Measurements from ENCODE around the gene NRGN. TPM values are rescaled to one million over a fixed set of nuclear protein-coding genes. Genes with fewer than 3 reads are reported as not detected.

Gene NRGN
- total and polyA plus RNA-seq, 10 donors, result 12.7 to 61.2 (median 33.9) TPM

GRCh38 chr11:124762105-124762623 lies 22.4 kb downstream of the NRGN start, which contains the start of gene ESAM:
TSS of gene ESAM (minus strand) at chr11:124762290. CDS start at chr11:124762154, 136 bp downstream.
- peak; percentile 92 for DNase-seq

GRCh38 chr11:124762624-124763155 lies 22.9 kb downstream of the NRGN start:
- peak; percentile 84 for DNase-seq
- H3K27me3 ChIP-seq (replicated peaks in 1 of 7), result peaks cover 0 to 54% (median 34%) of the 10 kb centered on the region in 7 donors
- H3K9me3 ChIP-seq, result no peaks in the 10 kb centered on the region
- intact Hi-C loops (cut with DNase I; ENCODE audit: low total_unique reads), result loop anchor here (5.0 kb wide), 1 partner anchor 90 kb away; the partner anchor contains the start of genes SIAE and SPA17
- H3K36me3 ChIP-seq, result peaks cover 0 to 23% (median 9%) of the 10 kb centered on the region in 6 donors
- peak overlapping the region; percentile 48 to 81 (median 62) for H3K4me3 ChIP-seq
- H3K4me1 ChIP-seq, result peaks cover 32 to 63% (median 58%) of the 10 kb centered on the region in 6 donors
- TF ChIP-seq POLR2A (IDR thresholded peaks at IDR 0.05) (no peak), POLR2AphosphoS5 (IDR thresholded peaks at IDR 0.05) (peak in 1 of 3 donors; percentile 28)
- WGBS, 5 donors, result 0 to 1% (median 0%) methylated on average over 13 to 45 of the region's 45 CpGs
- H3K27ac ChIP-seq, result peak overlapping the region in 6 of 8 donors; percentile 26 to 83 (median 76)

More at GRCh38 chr11:124762105-124762623, 22.4 kb downstream of the NRGN start, which contains the start of gene ESAM:
- intact Hi-C loops (cut with DNase I; ENCODE audit: low total_unique reads), result loop anchor here (5.0 kb wide), 1 partner anchor 90 kb away; the partner anchor contains the start of genes SIAE and SPA17
- H3K4me3 ChIP-seq, result peak within 1 kb of the TSS; percentile 48 to 81 (median 62)
- peaks cover 0 to 17% (median 4%) of the 10 kb centered on the region in 6 donors for H3K36me3 ChIP-seq
- TF ChIP-seq CTCF (IDR thresholded peaks at IDR 0.05 in 8 of 11, conservative IDR thresholded peaks at IDR 0.05 in 3 of 11) (no peak), POLR2AphosphoS5 (IDR thresholded peaks at IDR 0.05) (peak; percentile 90 to 91 (median 90))
- peak within 1 kb of the TSS; percentile 46 to 83 (median 73) for H3K27ac ChIP-seq
- no peaks in the 10 kb centered on the region for H3K9me3 ChIP-seq
- H3K4me1 ChIP-seq, result peaks cover 32 to 68% (median 58%) of the 10 kb centered on the region in 6 donors
- H3K27me3 ChIP-seq (replicated peaks in 1 of 7), result peaks cover 0 to 55% (median 34%) of the 10 kb centered on the region in 7 donors
- 0 to 1% (median 1%) methylated on average over 13 to 55 of the region's 55 CpGs for WGBS, 5 donors

GRCh38 chr11:124763156-124763947 lies 23.6 kb downstream of the NRGN start:
- WGBS, 5 donors, result 8 to 9% (median 8%) methylated on average over 21 of the region's 21 CpGs
- peaks cover 29 to 57% (median 52%) of the 10 kb centered on the region in 6 donors for H3K4me1 ChIP-seq
- H3K4me3 ChIP-seq, result peak overlapping the region; percentile 48 to 81 (median 62)
- peak overlapping the region in 5 of 8 donors; percentile 69 to 83 (median 81) for H3K27ac ChIP-seq
- DNase-seq, result peak; percentile 94
- peaks cover 0 to 48% (median 34%) of the 10 kb centered on the region in 7 donors for H3K27me3 ChIP-seq (replicated peaks in 1 of 7)
- peaks cover 0 to 27% (median 10%) of the 10 kb centered on the region in 6 donors for H3K36me3 ChIP-seq
- intact Hi-C loops (cut with DNase I; ENCODE audit: low total_unique reads), result loop anchor here (5.0 kb wide), 1 partner anchor 91 kb away; the partner anchor contains the start of genes SIAE and SPA17
- no peaks in the 10 kb centered on the region for H3K9me3 ChIP-seq
- TF ChIP-seq POLR2A (IDR thresholded peaks at IDR 0.05) (no peak), POLR2AphosphoS5 (IDR thresholded peaks at IDR 0.05) (peak in 2 of 3 donors; percentile 5 to 49), CTCF (IDR thresholded peaks at IDR 0.05 in 8 of 11, conservative IDR thresholded peaks at IDR 0.05 in 3 of 11) (peak; percentile 55 to 90 (median 81))

- WGBS, 5 donors, result 92 to 99% (median 97%) methylated on average over 2 of the region's 2 CpGs
- H3K4me1 ChIP-seq, result peaks cover 5 to 29% (median 24%) of the 10 kb centered on the region in 6 donors
- no peak for TF ChIP-seq POLR2AphosphoS5 (IDR thresholded peaks at IDR 0.05)
- no peak for TF ChIP-seq POLR2A (IDR thresholded peaks at IDR 0.05)
- no peak for TF ChIP-seq CTCF (IDR thresholded peaks at IDR 0.05 in 8 of 11, conservative IDR thresholded peaks at IDR 0.05 in 3 of 11)
- no peak for DNase-seq
- peaks cover 0 to 52% (median 17%) of the 10 kb centered on the region in 6 donors for H3K36me3 ChIP-seq
- intact Hi-C loops (cut with DNase I; ENCODE audit: low total_unique reads), result no loop called here
- no peak overlapping the region for H3K27ac ChIP-seq
- peaks cover 0 to 20% (median 16%) of the 10 kb centered on the region in 7 donors for H3K27me3 ChIP-seq (replicated peaks in 1 of 7)
- H3K4me3 ChIP-seq, result no peak overlapping the region
- H3K9me3 ChIP-seq, result no peaks in the 10 kb centered on the region
Measured at GRCh38 chr11:124766156-124766555, 26.4 kb downstream of the NRGN start.
